HCT116 (cell line): ENCODE measurements around the gene CCR7. TPM values are rescaled to one million over a fixed set of nuclear protein-coding genes. Genes with fewer than 3 reads are reported as not detected.

Experiments
- ATAC-seq: fragments of 200-7000 bp; cut with Tn5 transposase; 2 replicates; pipeline ENCODE4 v1.9.1; 2020; ENCODE audit warnings: mild to moderate bottlenecking, moderate library complexity
- BruUV-seq: library from RNA; stranded (reverse); fragments of 400-500 nt; replicated peaks from 2 replicates; lab custom pipeline; 2021; lab: Mats Ljungman, UMichigan
- CTCF ChIA-PET: fragments of 300-600 bp; sonication (Branson Sonifier 250); formaldehyde crosslinking; loops from one replicate; lab custom pipeline; 2021; ENCODE audit warnings: antibody characterized with exemption; lab: Charles Lee
- POLR2A ChIA-PET: fragments of 300-600, 350-600 bp; sonication (Branson Sonifier 250); formaldehyde crosslinking; loops from one replicate; lab custom pipeline; 2021; ENCODE audit warnings: antibody characterized with exemption; lab: Charles Lee
- RAD21 ChIA-PET, 2 experiments: fragments of 300-600 bp; sonication (Branson Sonifier 250); formaldehyde crosslinking; loops; one replicate each; lab custom pipeline; 2023; ENCODE audit warnings: low total read pairs in 2 of 2; ENCODE audit not compliant: uncharacterized antibody in 2 of 2, unreplicated experiment in 2 of 2, low non-redundant PET in 1 of 2; lab: Charles Lee
- DNase-seq: peaks from one replicate; pipeline ENCODE4 v3.0.0-alpha.2; 2010; ENCODE audit warnings: low read depth, low spot score
- H2AFZ ChIP-seq: fragments of 200-600 bp; shearing (Covaris generic), sonication (generic); 2 replicates; pipeline ENCODE4 v1.6.1; 2017; ENCODE audit warnings: low read depth, mixed run types, mixed read lengths, antibody characterized with exemption, low read length; ENCODE audit not compliant: poor library complexity, severe bottlenecking
- H3K27ac ChIP-seq: 2 replicates; pipeline ENCODE4 v1.5.1; 2012; ENCODE audit warnings: low read depth, low read length
- H3K27me3 ChIP-seq: fragments of 200-600 bp; sonication (generic); 2 replicates; pipeline ENCODE4 v1.6.1; 2016; ENCODE audit warnings: mixed run types, low read length, mixed read lengths; ENCODE audit not compliant: insufficient read depth
- H3K36me3 ChIP-seq, 2 experiments: fragments of 200-500 bp in 1 of 2; fragments of 200-600 bp in 1 of 2; sonication (Bioruptor generic) in 1 of 2; sonication (generic) in 1 of 2; 2 replicates each; pipeline versions ENCODE4 v1.5.1 to v1.6.1; 2014 to 2016; ENCODE audit warnings: low read length in 2 of 2, inconsistent platforms in 1 of 2, mixed read lengths in 1 of 2, mixed run types in 1 of 2; ENCODE audit not compliant: insufficient read depth in 2 of 2, control insufficient read depth in 1 of 2
- H3K4me1 ChIP-seq, 2 experiments: fragments of 200-600 bp in 1 of 2; sonication (generic) in 1 of 2; 2 replicates each; pipeline versions ENCODE4 v1.5.1 to v1.6.1; 2012 to 2017; ENCODE audit warnings: low read length in 2 of 2, inconsistent platforms in 1 of 2, mild to moderate bottlenecking in 1 of 2, mixed read lengths in 1 of 2, mixed run types in 1 of 2, moderate library complexity in 1 of 2; ENCODE audit not compliant: insufficient read depth in 2 of 2, control insufficient read depth in 1 of 2
- H3K4me2 ChIP-seq: fragments of 200-600 bp; sonication (generic); 2 replicates; pipeline ENCODE4 v1.6.1; 2017; ENCODE audit warnings: mixed run types, low read length, mixed read lengths
- H3K4me3 ChIP-seq, 2 experiments: fragments of 200-600 bp in 1 of 2; sonication (generic) in 1 of 2; replicated peaks in 1 of 2; 2 replicates each; pipeline ENCODE4 v1.5.1; 2011 to 2016; ENCODE audit warnings: low read length in 2 of 2, control low read depth in 1 of 2, low read depth in 1 of 2, mild to moderate bottlenecking in 1 of 2, mixed read lengths in 1 of 2, mixed run types in 1 of 2
- H3K79me2 ChIP-seq: fragments of 200-600 bp; sonication (generic); 2 replicates; pipeline ENCODE4 v1.6.1; 2017; ENCODE audit warnings: mild to moderate bottlenecking, mixed run types, low read length, moderate library complexity, mixed read lengths; ENCODE audit not compliant: insufficient read depth
- H3K9ac ChIP-seq: fragments of 200-600 bp; sonication (generic); 2 replicates; pipeline ENCODE4 v1.6.1; 2016; ENCODE audit warnings: low read length, mixed read lengths
- H3K9me2 ChIP-seq: fragments of 200-600 bp; sonication (generic), shearing (Covaris generic); 2 replicates; pipeline ENCODE4 v1.6.1; 2017; ENCODE audit warnings: mixed run types, mild to moderate bottlenecking, moderate library complexity; ENCODE audit not compliant: insufficient read depth
- H3K9me3 ChIP-seq, 2 experiments: fragments of 200-500 bp in 1 of 2; fragments of 200-600 bp in 1 of 2; sonication (Bioruptor generic) in 1 of 2; sonication (generic) in 1 of 2; 2 replicates each; pipeline ENCODE4 v1.6.1; 2014 to 2017; ENCODE audit warnings: low read length in 2 of 2, mixed read lengths in 2 of 2, inconsistent platforms in 1 of 2, low read depth in 1 of 2, mild to moderate bottlenecking in 1 of 2, mixed run types in 1 of 2, moderate library complexity in 1 of 2; ENCODE audit not compliant: control insufficient read depth in 1 of 2, insufficient read depth in 1 of 2
- H4K20me1 ChIP-seq: fragments of 200-600 bp; sonication (generic), shearing (Covaris generic); 2 replicates; pipeline ENCODE4 v1.6.1; 2017; ENCODE audit warnings: mixed run types, mild to moderate bottlenecking, moderate library complexity; ENCODE audit not compliant: insufficient read depth
- EZH2 ChIP-seq: fragments of 200-600 bp; sonication (generic); IDR thresholded peaks from 2 replicates; pipeline ENCODE4 v1.6.1; 2017; ENCODE audit warnings: antibody characterized with exemption, mixed run types
- EZH2phosphoT487 ChIP-seq: fragments of 200-600 bp; IDR thresholded peaks from 2 replicates; pipeline ENCODE4 v1.6.1; 2018; ENCODE audit warnings: antibody characterized with exemption, borderline replicate concordance
- FOSL1 ChIP-seq: IDR thresholded peaks from 2 replicates; pipeline ENCODE4 v1.6.1; 2012; ENCODE audit warnings: low read depth
- MAX ChIP-seq: IDR thresholded peaks from 2 replicates; pipeline ENCODE4 v1.6.1; 2012
- RAD21 ChIP-seq: IDR thresholded peaks from 2 replicates; pipeline ENCODE4 v1.6.1; 2012; ENCODE audit warnings: low read depth, mild to moderate bottlenecking
- SIN3A ChIP-seq: IDR thresholded peaks from 2 replicates; pipeline ENCODE4 v1.6.1; 2012; ENCODE audit warnings: low read depth
- SP1 ChIP-seq: IDR thresholded peaks from 2 replicates; pipeline ENCODE4 v1.6.1; 2012; ENCODE audit warnings: low read depth
- SRF ChIP-seq: IDR thresholded peaks from 2 replicates; pipeline ENCODE4 v1.6.1; 2012; ENCODE audit warnings: low read depth
- TCF7L2 ChIP-seq: IDR thresholded peaks from 2 replicates; pipeline ENCODE4 v1.7.0; 2011; ENCODE audit warnings: borderline replicate concordance, inconsistent platforms; ENCODE audit not compliant: insufficient read depth, insufficient read length; ENCODE audit errors: extremely low read depth
- intact Hi-C: fragments of 100-400 bp; cut with micrococcal nuclease; formaldehyde crosslinking; loops from 2 replicates; pipeline ENCODE4 v1.10.0; 2022
- total RNA-seq: library from RNA; stranded (reverse); gene quantifications from one replicate; pipeline ENCODE4 v1.2.1, GENCODE V29; 2021; ENCODE audit not compliant: unreplicated experiment
- TF ChIP-seq, protein P1 (sequence below): IDR thresholded peaks from 2 replicates; pipeline ENCODE4 v1.6.1; 2012

CCR7 gene
- total RNA-seq, 1 experiment from 2014 or later = 0.69 TPM

GRCh38 chr17:40613467-40614154, 48.3 kb upstream of the CCR7 start:
- DNase-seq (no peak), ATAC-seq (no peak)
- no peak overlapping the region for H2AFZ ChIP-seq
- RAD21 ChIA-PET = no interaction called here
- no peak overlapping the region for H3K27ac ChIP-seq
- no TSS peak for BruUV-seq
- H3K9ac ChIP-seq = no peak overlapping the region
- no peak for TF ChIP-seq TCF7L2
- no peak for TF ChIP-seq SP1
- no peak for TF ChIP-seq EZH2phosphoT487
- no peak for TF ChIP-seq MAX
- TF ChIP-seq, protein P1, sequence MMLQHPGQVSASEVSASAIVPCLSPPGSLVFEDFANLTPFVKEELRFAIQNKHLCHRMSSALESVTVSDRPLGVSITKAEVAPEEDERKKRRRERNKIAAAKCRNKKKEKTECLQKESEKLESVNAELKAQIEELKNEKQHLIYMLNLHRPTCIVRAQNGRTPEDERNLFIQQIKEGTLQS = no peak
- no peak for TF ChIP-seq RAD21
- TF ChIP-seq SIN3A = no peak
- no peak for TF ChIP-seq FOSL1
- TF ChIP-seq EZH2 = no peak
- TF ChIP-seq SRF = no peak
- H3K79me2 ChIP-seq = no peaks in the 10 kb centered on the region
- CTCF ChIA-PET = no interaction called here
- H3K4me1 ChIP-seq = peaks cover 0 to 10% of the 10 kb centered on the region in 2 experiments; a peak in 1 of 4 replicates
- H3K9me2 ChIP-seq = no peaks in the 10 kb centered on the region
- no peaks in the 10 kb centered on the region for H3K9me3 ChIP-seq
- H4K20me1 ChIP-seq = no peaks in the 10 kb centered on the region
- POLR2A ChIA-PET = no interaction called here
- no peak overlapping the region for H3K4me2 ChIP-seq
- H3K4me3 ChIP-seq = no peak overlapping the region
- H3K27me3 ChIP-seq = no peaks in the 10 kb centered on the region
- intact Hi-C loops = loop anchor here (2.0 to 10.0 kb wide), 2 partner anchors 295 to 931 kb away; no protein-coding TSS in a partner anchor
- H3K36me3 ChIP-seq = no peaks in the 10 kb centered on the region
